OCI-LY1 (cell line): ENCODE results near the gene ANKH.

Experiments used
- H2AFZ ChIP-seq: fragments of 200-600 bp; sonication (generic), shearing (Covaris generic); 2 replicates; pipeline ENCODE4 v1.6.0; 2014; ENCODE audit warnings: antibody characterized with exemption, mild to moderate bottlenecking, low read length
- H3F3A ChIP-seq: fragments of 200-600 bp; sonication (generic), shearing (Covaris generic); 2 replicates; pipeline ENCODE4 v1.6.0; 2014; ENCODE audit warnings: mild to moderate bottlenecking, antibody characterized with exemption, low read length, moderate library complexity; ENCODE audit not compliant: insufficient read depth
- H3K27ac ChIP-seq: fragments of 200-600 bp; sonication (generic); 2 replicates; pipeline ENCODE4 v1.5.1; 2014; ENCODE audit warnings: low read length, mixed run types, mild to moderate bottlenecking, low read depth; ENCODE audit not compliant: poor library complexity, severe bottlenecking
- H3K27me3 ChIP-seq: fragments of 200-600 bp; sonication (generic); 2 replicates; pipeline ENCODE4 v1.6.0; 2014; ENCODE audit warnings: antibody characterized with exemption, mild to moderate bottlenecking, low read length, moderate library complexity; ENCODE audit not compliant: insufficient read depth
- H3K36me3 ChIP-seq: fragments of 200-600 bp; sonication (generic); 2 replicates; pipeline ENCODE4 v1.6.1; 2014; ENCODE audit warnings: mild to moderate bottlenecking, antibody characterized with exemption, low read length, moderate library complexity, mixed read lengths; ENCODE audit not compliant: insufficient read depth
- H3K4me1 ChIP-seq: fragments of 200-600 bp; sonication (generic); 2 replicates; pipeline ENCODE4 v1.5.1; 2014; ENCODE audit warnings: mild to moderate bottlenecking, low read length, moderate library complexity; ENCODE audit not compliant: insufficient read depth, severe bottlenecking
- H3K4me2 ChIP-seq: fragments of 200-600 bp; sonication (generic), shearing (Covaris generic); 2 replicates; pipeline ENCODE4 v1.6.1; 2014; ENCODE audit warnings: low read length
- H3K4me3 ChIP-seq: fragments of 200-600 bp; sonication (generic); 2 replicates; pipeline ENCODE4 v1.5.1; 2014; ENCODE audit warnings: low read length, low read depth, mild to moderate bottlenecking, mixed read lengths; ENCODE audit not compliant: poor library complexity, severe bottlenecking
- H3K79me2 ChIP-seq: fragments of 200-600 bp; shearing (Covaris generic); 2 replicates; pipeline ENCODE4 v1.6.1; 2016; ENCODE audit warnings: mixed run types, low read length, mixed read lengths; ENCODE audit not compliant: insufficient read depth
- H3K9ac ChIP-seq: fragments of 200-600 bp; sonication (generic), shearing (Covaris generic); 2 replicates; pipeline ENCODE4 v1.6.1; 2014; ENCODE audit warnings: mild to moderate bottlenecking, low read length, mixed read lengths
- H3K9me2 ChIP-seq: fragments of 200-600 bp; sonication (generic), shearing (Covaris generic); 2 replicates; pipeline ENCODE4 v1.6.1; 2014; ENCODE audit warnings: low read depth, mild to moderate bottlenecking, low read length, mixed read lengths
- H3K9me3 ChIP-seq: fragments of 200-600 bp; shearing (Covaris generic); 2 replicates; pipeline ENCODE4 v1.6.1; 2014; ENCODE audit warnings: low read length, mixed read lengths
- H4K20me1 ChIP-seq: fragments of 200-600 bp; sonication (generic), shearing (Covaris generic); 2 replicates; pipeline ENCODE4 v1.6.0; 2016; ENCODE audit warnings: mild to moderate bottlenecking, low read length; ENCODE audit not compliant: insufficient read depth
- EZH2 ChIP-seq: fragments of 200-600 bp; sonication (generic), shearing (Covaris generic); IDR thresholded peaks from 2 replicates; pipeline ENCODE4 v1.8.0; 2017; ENCODE audit warnings: borderline replicate concordance, mixed run types, mild to moderate bottlenecking, antibody characterized with exemption, low read length, moderate library complexity, mixed read lengths
- TF ChIP-seq, protein P1 (sequence below): fragments of 200-600 bp; sonication (generic), shearing (Covaris generic); IDR thresholded peaks from 2 replicates; pipeline ENCODE4 v1.5.1; 2017; ENCODE audit warnings: mild to moderate bottlenecking, antibody characterized with exemption, low read length, moderate library complexity, mixed read lengths

ANKH gene

DNA sequence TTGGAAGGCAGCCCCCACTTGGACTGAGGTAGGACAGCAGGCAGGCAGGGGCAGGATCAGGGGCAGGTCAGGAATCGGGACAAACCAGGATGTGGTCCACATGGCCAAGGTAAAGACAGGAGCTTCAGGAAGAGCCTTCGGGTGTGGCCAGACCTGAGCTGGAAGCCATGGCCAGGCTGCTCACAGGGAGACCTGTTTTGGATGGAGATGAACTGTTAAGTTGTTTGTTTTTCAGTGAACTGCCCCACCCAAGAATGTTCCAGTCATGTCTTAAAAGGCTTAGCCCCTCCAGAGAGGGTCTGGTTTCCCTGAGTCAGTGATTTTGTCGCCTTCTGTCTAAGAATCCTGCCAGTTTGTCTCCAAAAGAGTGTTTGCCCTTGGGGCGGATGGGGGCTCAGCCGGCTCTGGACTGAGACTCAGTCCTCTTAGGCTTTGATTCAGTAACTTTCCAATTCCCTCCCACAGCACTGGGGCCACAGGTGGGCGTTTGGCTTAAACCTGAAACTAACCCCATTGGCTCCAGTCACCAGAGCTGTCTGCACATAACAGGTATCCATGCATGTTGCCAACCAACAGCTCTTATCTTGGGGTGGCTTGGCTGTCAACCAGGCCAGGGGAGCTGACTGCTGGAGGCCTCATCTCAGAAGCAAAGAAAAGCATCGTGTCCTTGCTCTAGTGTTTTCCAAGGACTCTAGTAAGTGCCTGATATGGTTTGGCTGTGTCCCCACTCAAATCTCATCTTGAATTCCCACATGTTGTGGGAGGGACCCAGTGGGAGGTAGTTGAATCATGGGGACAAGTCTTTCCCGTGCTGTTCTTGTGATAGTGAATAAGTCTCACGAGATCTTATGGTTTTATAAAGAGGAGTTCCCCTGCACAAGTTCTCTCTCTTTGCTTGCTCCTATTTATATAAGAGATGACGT, 11.3 kb upstream of the ANKH start:
- Histone ChIP-seq H3K79me2 (no peaks in the 10 kb centered on the region), H3K36me3 (no peaks in the 10 kb centered on the region), H3K4me3 (no peak overlapping the region), H3K9ac (no peak overlapping the region), H3K27me3 (peaks cover 4% of the 10 kb centered on the region; the same call in 1 of the 2 replicates), H4K20me1 (no peaks in the 10 kb centered on the region), H3K4me1 (no peaks in the 10 kb centered on the region), H2AFZ (no peak overlapping the region), H3K9me2 (no peaks in the 10 kb centered on the region), H3K9me3 (no peaks in the 10 kb centered on the region), H3F3A (no peaks in the 10 kb centered on the region), H3K27ac (no peak overlapping the region), H3K4me2 (no peak overlapping the region)
- no peak for TF ChIP-seq EZH2
- TF ChIP-seq, protein P1, sequence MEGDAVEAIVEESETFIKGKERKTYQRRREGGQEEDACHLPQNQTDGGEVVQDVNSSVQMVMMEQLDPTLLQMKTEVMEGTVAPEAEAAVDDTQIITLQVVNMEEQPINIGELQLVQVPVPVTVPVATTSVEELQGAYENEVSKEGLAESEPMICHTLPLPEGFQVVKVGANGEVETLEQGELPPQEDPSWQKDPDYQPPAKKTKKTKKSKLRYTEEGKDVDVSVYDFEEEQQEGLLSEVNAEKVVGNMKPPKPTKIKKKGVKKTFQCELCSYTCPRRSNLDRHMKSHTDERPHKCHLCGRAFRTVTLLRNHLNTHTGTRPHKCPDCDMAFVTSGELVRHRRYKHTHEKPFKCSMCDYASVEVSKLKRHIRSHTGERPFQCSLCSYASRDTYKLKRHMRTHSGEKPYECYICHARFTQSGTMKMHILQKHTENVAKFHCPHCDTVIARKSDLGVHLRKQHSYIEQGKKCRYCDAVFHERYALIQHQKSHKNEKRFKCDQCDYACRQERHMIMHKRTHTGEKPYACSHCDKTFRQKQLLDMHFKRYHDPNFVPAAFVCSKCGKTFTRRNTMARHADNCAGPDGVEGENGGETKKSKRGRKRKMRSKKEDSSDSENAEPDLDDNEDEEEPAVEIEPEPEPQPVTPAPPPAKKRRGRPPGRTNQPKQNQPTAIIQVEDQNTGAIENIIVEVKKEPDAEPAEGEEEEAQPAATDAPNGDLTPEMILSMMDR = no peak

DNA sequence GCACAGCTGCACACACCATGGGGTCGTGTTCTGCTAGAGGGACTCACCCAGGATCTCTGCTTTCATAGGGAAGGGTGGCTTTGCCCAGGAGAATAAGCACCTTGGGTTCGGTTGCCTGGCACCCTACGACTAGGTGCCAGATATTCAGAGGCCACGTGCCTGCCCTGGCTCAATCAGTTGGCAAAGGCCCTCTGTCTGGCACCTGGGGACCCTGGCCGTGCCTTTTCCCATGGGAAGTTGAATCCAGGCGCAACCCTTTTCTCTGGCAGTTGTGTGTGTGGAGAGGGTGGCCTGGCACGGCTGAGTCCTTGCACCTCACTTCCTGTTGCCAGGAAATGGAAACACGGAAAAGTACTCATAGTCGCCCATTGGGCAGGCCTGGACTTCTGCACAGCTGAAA, 10.2 kb upstream of the ANKH start:
- H3K9me3 ChIP-seq = no peaks in the 10 kb centered on the region
- H4K20me1 ChIP-seq = no peaks in the 10 kb centered on the region
- no peaks in the 10 kb centered on the region for H3K4me1 ChIP-seq
- H3K4me2 ChIP-seq = no peak overlapping the region
- TF ChIP-seq, protein P1 = no peak
- TF ChIP-seq EZH2 = no peak
- H3K27ac ChIP-seq = no peak overlapping the region
- no peaks in the 10 kb centered on the region for H3K9me2 ChIP-seq
- H3K36me3 ChIP-seq = no peaks in the 10 kb centered on the region
- H3K79me2 ChIP-seq = no peaks in the 10 kb centered on the region
- no peak overlapping the region for H3K9ac ChIP-seq
- H3K27me3 ChIP-seq = peaks cover 4% of the 10 kb centered on the region; the same call in 1 of the 2 replicates
- no peak overlapping the region for H3K4me3 ChIP-seq
- H2AFZ ChIP-seq = no peak overlapping the region
- no peaks in the 10 kb centered on the region for H3F3A ChIP-seq

DNA sequence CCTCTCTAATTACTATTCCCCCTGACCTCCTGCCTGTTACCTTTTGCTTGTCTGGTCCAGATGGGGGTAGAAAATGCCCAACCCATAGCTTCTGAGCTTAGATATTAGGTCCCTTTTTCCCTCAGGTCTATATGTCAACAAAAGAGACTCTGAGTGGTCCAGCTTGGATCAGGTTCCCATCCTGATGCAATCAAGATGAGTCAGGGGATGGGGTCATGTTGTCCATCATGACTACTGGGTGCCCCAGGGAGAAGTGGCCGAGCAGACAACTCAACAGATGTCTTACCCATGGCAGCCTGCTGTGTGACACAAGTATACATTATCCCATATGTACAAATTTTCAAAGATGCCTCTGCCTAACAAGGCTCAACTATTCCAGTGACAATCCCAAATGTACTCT, 9.1 kb upstream of the ANKH start:
- H3K9me3 ChIP-seq = no peaks in the 10 kb centered on the region
- H3F3A ChIP-seq = no peaks in the 10 kb centered on the region
- no peaks in the 10 kb centered on the region for H3K9me2 ChIP-seq
- no peak overlapping the region for H3K9ac ChIP-seq
- H2AFZ ChIP-seq = no peak overlapping the region
- H3K4me3 ChIP-seq = no peak overlapping the region
- TF ChIP-seq, protein P1 = no peak
- no peak for TF ChIP-seq EZH2
- no peaks in the 10 kb centered on the region for H3K36me3 ChIP-seq
- no peaks in the 10 kb centered on the region for H3K79me2 ChIP-seq
- peaks cover 4% of the 10 kb centered on the region; the same call in 1 of the 2 replicates for H3K27me3 ChIP-seq
- H3K27ac ChIP-seq = no peak overlapping the region
- no peaks in the 10 kb centered on the region for H3K4me1 ChIP-seq
- no peak overlapping the region for H3K4me2 ChIP-seq
- H4K20me1 ChIP-seq = no peaks in the 10 kb centered on the region
